Gastrocnemius medialis (tissue), 4 donors: ENCODE measurements around the gene COL5A2. TPM values are rescaled to one million over a fixed set of nuclear protein-coding genes. Genes with fewer than 3 reads are reported as not detected.

ENCODE experiments used
- ATAC-seq, 2 donors: fragments of 150-250 bp; one replicate each; pipeline ENCODE4 v1.9.1; 2016
- DNase-seq, 2 donors: peaks; one replicate each; pipeline ENCODE4 v3.0.0-alpha.2; 2019
- H3K27ac ChIP-seq, 4 donors: fragments of 200-600 bp; sonication (generic); 1 replicate in 1 of 4; 2 replicates in 3 of 4; pipeline ENCODE4 v1.5.1; 2016 to 2018; ENCODE audit warnings: mild to moderate bottlenecking in 2 of 4, moderate library complexity in 1 of 4
- H3K27me3 ChIP-seq, 3 donors: fragments of 200-600 bp; sonication (generic) in 2 of 3; 1 replicate in 1 of 3; 2 replicates in 2 of 3; pipeline versions ENCODE4 v1.5.1 to v1.6.0; 2016 to 2019; ENCODE audit warnings: mild to moderate bottlenecking in 1 of 3, moderate library complexity in 1 of 3
- H3K36me3 ChIP-seq, 2 donors: fragments of 200-600 bp; sonication (generic) in 1 of 2; one replicate each; pipeline ENCODE4 v1.5.1; 2017 to 2018
- H3K4me1 ChIP-seq, 2 donors: fragments of 200-600 bp; sonication (generic) in 1 of 2; one replicate each; pipeline ENCODE4 v1.5.1; 2016 to 2017; ENCODE audit warnings: mild to moderate bottlenecking in 2 of 2
- H3K4me3 ChIP-seq, 4 donors: fragments of 200-600 bp; sonication (generic) in 3 of 4; 1 replicate in 1 of 4; 2 replicates in 3 of 4; pipeline ENCODE4 v1.5.1; 2016 to 2019; ENCODE audit warnings: mild to moderate bottlenecking in 2 of 4
- H3K9me3 ChIP-seq, 3 donors: fragments of 200-600 bp; sonication (generic) in 2 of 3; 1 replicate in 1 of 3; 2 replicates in 2 of 3; pipeline ENCODE4 v1.5.1; 2016 to 2019
- POLR2A ChIP-seq, 2 donors: fragments of 450-650 bp; IDR thresholded peaks; one replicate each; pipeline ENCODE4 v1.6.1; 2017; ENCODE audit warnings: antibody characterized with exemption in 2 of 2, mild to moderate bottlenecking in 2 of 2, moderate library complexity in 2 of 2
- in situ Hi-C, 4 donors: fragments of 200-750 bp; cut with MboI; loops; one replicate each; pipeline versions ENCODE4 v1.15.0 to v1.8.0; 2017; ENCODE audit warnings: low sequenced_read_pairs in 4 of 4
- intact Hi-C: fragments of 100-400 bp; cut with DNase I; formaldehyde crosslinking; loops from one replicate; pipeline ENCODE4 v1.15.1; 2023; ENCODE audit warnings: low total_unique reads
- total RNA-seq, 4 donors: library from RNA; depleted of rRNA; stranded (reverse); fragments of >200 nt; gene quantifications; one replicate each; pipeline versions ENCODE4 v1.1.0 to v1.2.3, GENCODE V29; 2016
- TF ChIP-seq, protein P1 (sequence below), 5 experiments: fragments of 450-650 bp in 3 of 5; fragments of 200-600 bp in 2 of 5; sonication (generic) in 2 of 5; IDR thresholded peaks in 4 of 5; conservative IDR thresholded peaks in 1 of 5; 1 replicate in 4 of 5; 2 replicates in 1 of 5; pipeline ENCODE4 v1.5.1; 2016 to 2019; ENCODE audit warnings: antibody characterized with exemption in 5 of 5, mild to moderate bottlenecking in 3 of 5, moderate library complexity in 3 of 5

Gene COL5A2
- total RNA-seq, 4 donors from 2014 or later = 4.4 to 9.8 (median 6.2) TPM

DNA sequence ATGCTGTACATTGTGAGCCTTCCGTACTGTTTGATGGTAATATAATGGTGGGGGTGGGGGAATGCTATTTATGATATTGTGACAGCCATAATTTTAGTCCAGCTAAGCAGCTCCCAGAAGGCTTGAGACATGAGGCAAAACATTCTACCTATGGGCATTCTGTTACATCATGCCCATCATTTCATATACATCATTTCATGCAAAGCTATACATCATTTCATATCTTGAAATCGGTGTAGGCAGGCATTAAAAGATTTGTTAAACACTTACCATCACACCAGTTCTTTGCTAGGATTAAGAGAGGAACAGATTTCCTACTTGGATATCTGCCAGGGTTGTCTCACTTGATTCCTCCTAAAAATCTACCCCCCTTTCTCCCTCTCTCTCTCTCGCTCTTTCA lies 84.5 kb downstream of the COL5A2 start:
- Histone ChIP-seq H3K4me1 (peaks cover 0 to 10% of the 10 kb centered on the region in 2 donors), H3K9me3 (no peaks in the 10 kb centered on the region), H3K27ac (no peak overlapping the region), H3K27me3 (no peaks in the 10 kb centered on the region), H3K4me3 (no peak overlapping the region), H3K36me3 (no peaks in the 10 kb centered on the region)
- TF ChIP-seq, protein P1, sequence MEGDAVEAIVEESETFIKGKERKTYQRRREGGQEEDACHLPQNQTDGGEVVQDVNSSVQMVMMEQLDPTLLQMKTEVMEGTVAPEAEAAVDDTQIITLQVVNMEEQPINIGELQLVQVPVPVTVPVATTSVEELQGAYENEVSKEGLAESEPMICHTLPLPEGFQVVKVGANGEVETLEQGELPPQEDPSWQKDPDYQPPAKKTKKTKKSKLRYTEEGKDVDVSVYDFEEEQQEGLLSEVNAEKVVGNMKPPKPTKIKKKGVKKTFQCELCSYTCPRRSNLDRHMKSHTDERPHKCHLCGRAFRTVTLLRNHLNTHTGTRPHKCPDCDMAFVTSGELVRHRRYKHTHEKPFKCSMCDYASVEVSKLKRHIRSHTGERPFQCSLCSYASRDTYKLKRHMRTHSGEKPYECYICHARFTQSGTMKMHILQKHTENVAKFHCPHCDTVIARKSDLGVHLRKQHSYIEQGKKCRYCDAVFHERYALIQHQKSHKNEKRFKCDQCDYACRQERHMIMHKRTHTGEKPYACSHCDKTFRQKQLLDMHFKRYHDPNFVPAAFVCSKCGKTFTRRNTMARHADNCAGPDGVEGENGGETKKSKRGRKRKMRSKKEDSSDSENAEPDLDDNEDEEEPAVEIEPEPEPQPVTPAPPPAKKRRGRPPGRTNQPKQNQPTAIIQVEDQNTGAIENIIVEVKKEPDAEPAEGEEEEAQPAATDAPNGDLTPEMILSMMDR (IDR thresholded peaks at IDR 0.05 in 4 of 5, conservative IDR thresholded peaks at IDR 0.05 in 1 of 5) = no peak
- TF ChIP-seq POLR2A (IDR thresholded peaks at IDR 0.05) = no peak
- ATAC-seq = no peak
- DNase-seq = no peak
- in situ Hi-C loops (loop anchor here (5.0 to 10.0 kb wide), 4 partner anchors 190 to 320 kb away; no protein-coding TSS in a partner anchor), intact Hi-C loops (loop anchor here (10.0 kb wide), 1 partner anchor 570 kb away; no protein-coding TSS in a partner anchor)

DNA sequence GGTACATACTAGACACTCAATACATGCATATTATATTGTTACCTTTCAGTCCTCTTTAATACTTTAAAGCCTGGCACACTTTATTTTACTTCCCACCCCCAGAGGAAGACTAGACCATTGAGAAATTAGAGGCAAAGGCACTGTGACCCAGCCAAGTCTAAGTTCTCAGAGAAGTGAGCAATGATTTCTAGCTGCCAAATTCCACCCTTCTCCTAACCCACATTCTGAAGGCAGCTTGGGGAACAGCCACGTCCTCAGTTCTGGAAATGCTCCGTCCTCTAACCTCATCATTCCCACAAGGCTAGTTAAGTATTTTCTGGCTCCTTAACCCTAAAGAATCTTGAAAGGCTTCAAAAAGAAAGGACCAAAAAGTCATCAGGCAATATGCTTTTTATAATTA lies 86.6 kb downstream of the COL5A2 start:
- Histone ChIP-seq H3K27ac (peak overlapping the region; percentile 22 to 34 (median 26)), H3K27me3 (no peaks in the 10 kb centered on the region), H3K4me1 (peaks cover 0 to 10% of the 10 kb centered on the region in 2 donors), H3K9me3 (no peaks in the 10 kb centered on the region), H3K4me3 (no peak overlapping the region), H3K36me3 (no peaks in the 10 kb centered on the region)
- ATAC-seq (peak; percentile 77 to 83), DNase-seq (peak; percentile 31 to 43)
- intact Hi-C loops = loop anchor here (5.0 to 10.0 kb wide), 2 partner anchors 254 to 568 kb away; no protein-coding TSS in a partner anchor
- TF ChIP-seq, protein P1 (IDR thresholded peaks at IDR 0.05 in 4 of 5, conservative IDR thresholded peaks at IDR 0.05 in 1 of 5) = no peak
- TF ChIP-seq POLR2A (IDR thresholded peaks at IDR 0.05) = no peak
- in situ Hi-C loops = loop anchor here (5.0 to 10.0 kb wide), 3 partner anchors 192 to 322 kb away; no protein-coding TSS in a partner anchor

- intact Hi-C loops = loop anchor here (5.0 to 10.0 kb wide), 2 partner anchors 256 to 566 kb away; no protein-coding TSS in a partner anchor
- Histone ChIP-seq H3K36me3 (no peaks in the 10 kb centered on the region), H3K4me3 (no peak overlapping the region), H3K27ac (no peak overlapping the region), H3K4me1 (peaks cover 0 to 10% of the 10 kb centered on the region in 2 donors), H3K27me3 (no peaks in the 10 kb centered on the region), H3K9me3 (no peaks in the 10 kb centered on the region)
- no peak for ATAC-seq
- DNase-seq = no peak
- in situ Hi-C loops = loop anchor here (5.0 to 10.0 kb wide), 3 partner anchors 194 to 324 kb away; no protein-coding TSS in a partner anchor
- TF ChIP-seq, protein P1 (IDR thresholded peaks at IDR 0.05 in 4 of 5, conservative IDR thresholded peaks at IDR 0.05 in 1 of 5) = no peak
- no peak for TF ChIP-seq POLR2A (IDR thresholded peaks at IDR 0.05)
Measured at GRCh38 chr2:189091253-189091652, 88.3 kb downstream of the COL5A2 start.

GRCh38 chr2:189088591-189089205 lies 90.9 kb downstream of the COL5A2 start:
- no peaks in the 10 kb centered on the region for H3K36me3 ChIP-seq
- in situ Hi-C loops (no loop called here), intact Hi-C loops (no loop called here)
- DNase-seq (no peak), ATAC-seq (no peak)
- no peak overlapping the region for H3K4me3 ChIP-seq
- H3K27me3 ChIP-seq = no peaks in the 10 kb centered on the region
- H3K27ac ChIP-seq = no peak overlapping the region
- H3K9me3 ChIP-seq = no peaks in the 10 kb centered on the region
- peaks cover 3 to 11% of the 10 kb centered on the region in 2 donors for H3K4me1 ChIP-seq
- TF ChIP-seq POLR2A (IDR thresholded peaks at IDR 0.05) = no peak
- TF ChIP-seq, protein P1 (IDR thresholded peaks at IDR 0.05 in 4 of 5, conservative IDR thresholded peaks at IDR 0.05 in 1 of 5) = no peak
